Stimulated activated CD4-positive, alpha-beta T cell treated with anti-CD3 and anti-CD28 coated beads, Interleukin-1b, Interleukin-23, amount 100 ng/mL, for 1 hour (primary cell): Measurements from ENCODE around the gene PRSS3.
"Not testable (repeated sequence)": the region's sequence is repeated elsewhere in the genome, so short reads cannot be mapped to it uniquely, and the experiment has no call there.

Experiments
- DNase-seq, 2 donors: peaks; one replicate each; pipeline ENCODE4 v3.0.0-alpha.2; 2020; ENCODE audit warnings: low read depth in 2 of 2

Gene PRSS3

GRCh38 chr9:33795281-33795680 is at the start of gene PRSS3:
Gene PRSS3, plus strand, starts transcription at chr9:33795561. Its CDS starts 13 bp downstream, at chr9:33795574.
- DNase-seq, result no peak

- DNase-seq, result no peak
These were observed 46.6 kb upstream of the PRSS3 start for GRCh38 chr9:33748633-33749304.

- not testable (repeated sequence) for DNase-seq
These were observed 46.1 kb upstream of the PRSS3 start for GRCh38 chr9:33749305-33749654.

GRCh38 chr9:33750307-33750838 is 45.0 kb upstream of the PRSS3 start:
- DNase-seq, result no peak

GRCh38 chr9:33750839-33751339 is 44.5 kb upstream of the PRSS3 start:
- no peak for DNase-seq

GRCh38 chr9:33751536-33752129 is 43.7 kb upstream of the PRSS3 start:
- no peak for DNase-seq

GRCh38 chr9:33752130-33752637 is 43.2 kb upstream of the PRSS3 start:
- DNase-seq, result no peak

- DNase-seq, result not testable (repeated sequence)
These were observed 42.6 kb upstream of the PRSS3 start for GRCh38 chr9:33752789-33753188.

GRCh38 chr9:33759648-33760047 is 35.7 kb upstream of the PRSS3 start:
- DNase-seq, result not testable (repeated sequence)

GRCh38 chr9:33762343-33762742 is 33.0 kb upstream of the PRSS3 start:
- DNase-seq, result no peak

- DNase-seq, result not testable (repeated sequence)
These were observed 31.7 kb upstream of the PRSS3 start for GRCh38 chr9:33763709-33764108.

- DNase-seq, result no peak
These were observed 29.9 kb upstream of the PRSS3 start for GRCh38 chr9:33765411-33765810.

- not testable (repeated sequence) for DNase-seq
These were observed 25.0 kb upstream of the PRSS3 start for GRCh38 chr9:33770156-33770880.

- not testable (repeated sequence) for DNase-seq
These were observed 22.2 kb upstream of the PRSS3 start for GRCh38 chr9:33773135-33773534.

- DNase-seq, result not testable (repeated sequence)
These were observed 21.2 kb upstream of the PRSS3 start for GRCh38 chr9:33774074-33774659.

- DNase-seq, result no peak
These were observed 18.8 kb upstream of the PRSS3 start for GRCh38 chr9:33776578-33776977.

- peak in 1 of 2 donors; percentile 10 for DNase-seq
These were observed 16.5 kb upstream of the PRSS3 start for GRCh38 chr9:33778700-33779351.

GRCh38 chr9:33780276-33780675 is 15.1 kb upstream of the PRSS3 start:
- DNase-seq, result no peak

- DNase-seq, result no peak
These were observed 13.6 kb upstream of the PRSS3 start for GRCh38 chr9:33781736-33782135.

GRCh38 chr9:33782395-33783152 is 12.8 kb upstream of the PRSS3 start:
- DNase-seq, result no peak

- DNase-seq, result no peak
These were observed 9.4 kb upstream of the PRSS3 start for GRCh38 chr9:33785914-33786313.
